Measurements from ENCODE around the gene TRABD.

TRABD gene

GRCh38 chr22:50219800-50220602 lies 34.3 kb downstream of the TRABD start:
- DNase-seq (ENCODE audit: low read depth) = no peak

- DNase-seq (ENCODE audit: low read depth) = no peak
Measured at GRCh38 chr22:50220603-50221409, 35.1 kb downstream of the TRABD start.

DNA sequence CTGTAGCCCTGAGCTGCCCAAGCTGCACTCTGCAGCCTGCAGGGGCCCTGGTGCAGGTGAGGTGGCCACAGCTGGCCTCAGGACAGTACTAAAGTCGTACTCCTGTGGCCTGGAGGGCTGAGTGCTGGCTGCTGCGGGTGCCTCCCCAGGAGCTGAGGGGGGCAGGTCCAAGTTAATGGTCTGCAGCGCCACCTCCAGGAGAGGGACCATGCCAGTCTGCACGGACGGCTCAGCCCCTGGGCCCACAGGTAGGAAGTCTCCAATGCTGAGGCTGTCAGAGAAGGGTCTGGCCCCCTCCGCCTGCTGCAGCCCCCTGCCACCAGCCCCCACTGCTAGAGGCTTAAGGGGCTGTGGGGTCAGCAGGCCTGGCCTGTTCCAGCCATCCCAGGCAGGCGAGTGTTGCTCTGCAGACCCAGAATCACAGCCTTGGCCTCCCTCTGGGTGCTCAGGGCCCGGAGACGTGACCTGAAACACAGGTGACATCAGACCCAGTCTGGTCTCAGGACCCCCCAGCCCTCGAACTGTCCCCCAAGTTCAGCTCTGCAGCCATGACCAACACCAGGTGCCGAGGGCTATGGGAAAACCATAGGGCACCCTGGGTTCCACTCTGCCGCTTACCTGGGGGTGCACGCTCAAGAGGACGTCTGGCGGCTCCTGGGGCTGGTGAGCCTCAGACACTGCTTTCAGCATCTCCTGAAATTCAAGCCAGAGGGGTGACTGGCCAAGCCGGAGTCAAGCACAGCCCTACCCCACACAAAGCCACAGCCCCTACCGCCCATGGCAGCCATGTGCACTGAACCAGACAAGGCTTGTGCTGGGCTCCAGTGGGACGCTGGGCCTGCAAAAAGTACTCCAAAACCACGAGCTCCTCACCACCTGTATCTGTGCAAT lies 35.9 kb downstream of the TRABD start:
- no peak for DNase-seq (ENCODE audit: low read depth)

- DNase-seq (ENCODE audit: low read depth) = no peak
Measured at GRCh38 chr22:50222508-50222907, 36.8 kb downstream of the TRABD start.

- no peak for DNase-seq (ENCODE audit: low read depth)
Measured at GRCh38 chr22:50224071-50224470, 38.4 kb downstream of the TRABD start.

DNA sequence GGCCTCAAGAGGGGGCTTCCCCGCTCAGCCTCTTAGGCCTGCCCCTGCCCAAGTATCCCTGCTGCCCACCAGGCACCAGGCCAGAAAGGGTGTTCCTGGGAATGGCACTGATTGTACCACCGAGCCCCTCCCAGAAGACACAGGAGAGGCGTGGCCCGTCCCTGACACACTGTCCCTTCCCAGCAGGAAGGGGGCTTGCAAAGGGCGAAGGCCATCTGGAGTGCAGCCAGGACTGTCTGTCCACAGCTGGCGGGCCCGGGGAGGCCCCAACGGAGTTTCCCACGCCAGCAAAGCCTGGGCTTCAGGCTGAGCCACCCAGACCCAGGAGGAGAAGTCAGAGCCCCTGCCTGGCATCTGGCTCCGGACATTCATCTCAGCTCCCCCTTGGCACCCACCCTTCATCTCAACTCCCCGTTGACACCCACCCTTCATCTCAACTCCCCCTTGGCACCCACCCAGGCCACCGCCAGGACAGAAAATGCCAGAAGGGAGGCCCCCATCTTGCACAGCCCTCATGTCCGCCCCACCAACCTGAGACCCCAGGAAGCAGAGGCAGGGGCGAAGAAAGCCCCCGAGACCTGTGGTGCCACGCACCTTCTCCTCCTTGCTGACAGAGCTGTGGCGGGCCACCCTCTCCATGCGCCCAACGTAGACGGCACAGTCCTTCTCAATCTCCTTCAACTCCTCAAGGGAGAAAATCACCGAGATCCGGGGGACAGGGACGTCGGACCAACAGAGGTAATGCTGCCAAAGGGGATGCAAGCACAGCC lies 39.7 kb downstream of the TRABD start:
- no peak for DNase-seq (ENCODE audit: low read depth)

DNA sequence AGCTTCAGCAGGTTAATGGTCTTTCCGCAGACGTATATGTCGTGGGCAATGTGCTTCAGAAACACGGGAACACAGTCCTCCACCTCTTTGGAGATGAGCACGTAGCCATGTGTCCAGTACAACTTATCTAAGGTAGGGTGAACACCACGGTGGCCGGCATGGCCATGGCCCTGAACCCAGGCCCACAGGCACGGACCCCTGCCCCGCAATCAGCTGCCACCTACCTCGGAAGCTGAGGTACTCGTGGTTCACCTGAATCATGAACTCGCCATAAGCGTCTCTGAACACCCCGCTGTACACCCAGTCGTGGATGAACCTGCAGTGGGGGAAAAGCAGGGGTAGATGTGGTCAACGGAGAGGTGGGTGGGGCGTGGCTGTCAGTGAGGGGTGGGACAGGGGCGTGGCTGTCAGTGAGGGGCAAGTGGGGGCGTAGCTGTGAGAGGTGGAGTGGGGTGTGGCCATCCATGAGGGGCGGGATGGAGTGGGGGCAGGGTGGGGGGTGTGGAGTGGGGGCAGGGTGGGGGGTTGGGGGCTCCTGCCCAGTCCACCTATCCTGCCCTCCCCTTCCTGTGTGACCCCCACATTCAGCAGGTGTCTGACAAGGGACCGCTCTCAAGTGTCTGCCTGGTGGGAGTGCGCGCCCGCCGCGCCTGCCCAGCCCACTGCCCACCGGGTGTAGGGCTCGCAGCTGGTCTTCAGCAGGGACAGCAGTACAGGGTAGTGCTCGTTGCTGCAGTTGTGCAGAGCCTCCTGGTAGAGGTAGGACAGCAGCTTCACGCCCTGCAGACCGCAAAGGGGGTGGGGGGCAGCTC lies 40.6 kb downstream of the TRABD start:
- DNase-seq (ENCODE audit: low read depth) = no peak

DNA sequence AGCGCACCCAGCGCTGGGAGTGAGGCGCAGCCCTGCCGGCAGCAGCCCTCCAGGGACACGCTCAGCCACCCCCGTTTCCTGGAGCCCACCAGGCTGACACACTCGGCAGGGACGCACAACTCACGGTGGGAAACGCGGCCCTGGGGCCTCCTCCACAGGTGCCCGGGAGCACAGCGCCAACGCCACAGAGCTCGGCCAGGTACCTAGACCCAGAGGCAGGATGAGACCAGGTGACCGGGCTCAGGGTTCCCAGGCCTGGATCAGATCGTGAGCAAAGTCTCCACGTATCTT lies 41.1 kb downstream of the TRABD start:
- DNase-seq (ENCODE audit: low read depth) = no peak

- no peak for DNase-seq (ENCODE audit: low read depth)
Measured at GRCh38 chr22:50227579-50228215, 42.0 kb downstream of the TRABD start.

DNA sequence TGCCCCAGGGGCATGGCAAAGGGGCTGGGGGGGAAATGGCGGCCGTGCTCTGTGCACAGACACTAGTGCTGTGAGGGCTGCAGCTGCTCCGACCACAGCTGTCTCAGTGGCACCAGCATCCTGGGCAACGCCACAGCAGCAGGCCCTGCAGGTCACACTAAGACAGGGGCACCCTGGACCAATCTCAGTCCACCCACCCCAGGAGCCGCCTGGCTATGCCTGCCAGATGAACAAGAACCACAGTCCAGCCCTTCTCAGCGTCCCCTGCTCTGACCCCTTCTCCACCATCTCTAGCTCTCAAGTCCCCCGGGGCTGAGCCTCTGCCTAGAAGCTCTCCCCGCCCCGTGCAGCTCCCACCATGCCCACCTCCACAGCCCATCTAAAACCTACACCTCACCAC lies 42.7 kb downstream of the TRABD start:
- DNase-seq (ENCODE audit: low read depth) = no peak

- DNase-seq (ENCODE audit: low read depth) = no peak
Measured at GRCh38 chr22:50229370-50229769, 43.7 kb downstream of the TRABD start.

DNA sequence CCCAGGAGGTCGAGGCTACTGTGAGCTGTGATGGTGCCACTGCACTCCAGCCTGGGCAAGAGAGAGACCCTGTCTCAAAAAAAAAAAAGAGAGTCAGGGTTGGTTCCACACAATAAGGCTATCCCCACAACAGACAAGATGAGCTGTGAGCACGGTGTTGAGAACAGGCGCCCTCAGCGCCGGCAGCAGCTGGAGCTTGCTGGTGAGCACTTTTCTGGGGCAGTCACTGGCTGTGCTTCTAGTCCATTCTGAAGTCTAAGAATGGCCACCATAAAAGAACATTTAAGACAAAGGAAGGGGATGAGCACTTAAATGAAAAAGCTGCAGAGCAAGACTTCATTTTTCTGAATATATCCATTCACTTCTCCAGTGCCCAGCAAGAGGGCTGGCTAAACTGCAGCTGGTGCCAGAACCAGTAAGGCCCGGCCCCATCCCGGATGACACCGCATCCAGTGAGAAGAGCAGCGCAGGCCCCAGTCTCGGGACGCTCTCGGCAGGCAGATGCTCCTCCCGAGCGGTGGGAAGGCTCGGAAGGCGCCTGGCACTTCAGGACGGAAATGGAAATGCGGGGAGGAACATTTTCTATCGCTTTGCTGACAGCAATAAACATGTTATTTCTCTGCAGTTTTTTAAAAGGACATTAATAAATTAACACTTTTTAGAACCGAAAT lies 46.9 kb downstream of the TRABD start:
- DNase-seq (ENCODE audit: low read depth) = no peak

DNA sequence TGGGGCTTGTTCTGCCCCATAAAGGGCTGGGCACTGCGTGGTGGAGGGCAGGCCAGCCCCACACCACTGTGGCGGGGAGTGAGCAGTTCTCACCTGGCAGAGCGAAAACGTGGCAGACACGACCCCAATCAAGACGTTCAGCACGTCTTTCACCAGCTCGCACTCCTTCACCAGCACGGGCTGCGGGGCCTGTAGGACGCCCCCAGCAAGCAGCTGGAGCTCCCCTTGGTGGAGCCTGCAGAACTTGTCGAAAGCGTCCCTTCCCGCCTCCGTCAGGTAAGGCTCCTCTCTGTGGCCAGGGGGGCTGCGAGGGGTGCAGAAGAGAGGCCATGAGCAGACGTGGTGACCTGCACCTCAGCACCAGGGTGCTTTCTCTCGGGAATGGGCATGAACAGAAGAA lies 47.5 kb downstream of the TRABD start:
- DNase-seq (ENCODE audit: low read depth) = no peak

GRCh38 chr22:50236731-50237409 lies 51.2 kb downstream of the TRABD start:
- DNase-seq (ENCODE audit: low read depth) = no peak

DNA sequence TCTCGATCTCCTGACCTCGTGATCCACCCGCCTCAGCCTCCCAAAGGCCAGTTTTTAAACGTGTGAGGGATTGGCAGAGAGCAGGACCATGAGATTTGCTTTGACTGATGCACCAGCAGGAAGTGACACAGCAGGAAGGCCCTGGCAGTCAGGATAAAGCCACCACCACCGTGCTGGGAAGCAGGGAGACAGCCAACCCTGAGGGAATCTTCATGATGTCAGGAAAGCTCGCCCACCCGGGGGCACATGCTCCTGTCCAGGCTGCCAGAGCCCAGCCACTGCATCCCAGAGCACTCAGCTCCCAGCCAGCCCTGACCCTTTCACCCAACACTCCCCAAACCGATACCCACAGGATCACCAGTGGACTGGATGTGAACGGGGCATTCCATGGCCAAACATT lies 53.0 kb downstream of the TRABD start:
- DNase-seq (ENCODE audit: low read depth) = no peak

DNA sequence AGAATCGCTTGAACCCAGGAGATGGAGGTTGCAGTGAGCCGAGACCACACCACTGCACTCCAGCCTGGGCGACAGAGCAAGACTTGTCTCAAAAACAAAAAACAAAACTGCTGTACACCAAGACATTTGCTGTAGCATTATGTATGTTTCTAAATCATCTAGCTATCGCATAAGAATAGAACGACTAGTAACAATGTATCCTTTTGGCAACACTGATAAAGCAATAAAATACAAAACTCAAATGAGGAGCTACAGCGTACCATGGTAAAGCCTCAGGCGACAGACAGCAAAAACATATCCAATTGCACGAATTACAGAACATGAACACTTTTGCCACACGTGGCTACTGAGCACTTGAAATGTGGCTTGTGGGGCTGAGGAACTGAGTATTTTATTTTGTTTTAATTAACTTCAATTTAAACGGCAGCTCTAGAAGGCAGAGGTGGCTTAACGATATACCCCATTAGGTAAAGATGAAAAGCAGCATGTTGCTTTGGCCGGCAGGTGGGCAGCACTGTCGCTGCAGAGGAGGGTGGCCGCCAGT lies 56.8 kb downstream of the TRABD start:
- DNase-seq (ENCODE audit: low read depth) = no peak

DNA sequence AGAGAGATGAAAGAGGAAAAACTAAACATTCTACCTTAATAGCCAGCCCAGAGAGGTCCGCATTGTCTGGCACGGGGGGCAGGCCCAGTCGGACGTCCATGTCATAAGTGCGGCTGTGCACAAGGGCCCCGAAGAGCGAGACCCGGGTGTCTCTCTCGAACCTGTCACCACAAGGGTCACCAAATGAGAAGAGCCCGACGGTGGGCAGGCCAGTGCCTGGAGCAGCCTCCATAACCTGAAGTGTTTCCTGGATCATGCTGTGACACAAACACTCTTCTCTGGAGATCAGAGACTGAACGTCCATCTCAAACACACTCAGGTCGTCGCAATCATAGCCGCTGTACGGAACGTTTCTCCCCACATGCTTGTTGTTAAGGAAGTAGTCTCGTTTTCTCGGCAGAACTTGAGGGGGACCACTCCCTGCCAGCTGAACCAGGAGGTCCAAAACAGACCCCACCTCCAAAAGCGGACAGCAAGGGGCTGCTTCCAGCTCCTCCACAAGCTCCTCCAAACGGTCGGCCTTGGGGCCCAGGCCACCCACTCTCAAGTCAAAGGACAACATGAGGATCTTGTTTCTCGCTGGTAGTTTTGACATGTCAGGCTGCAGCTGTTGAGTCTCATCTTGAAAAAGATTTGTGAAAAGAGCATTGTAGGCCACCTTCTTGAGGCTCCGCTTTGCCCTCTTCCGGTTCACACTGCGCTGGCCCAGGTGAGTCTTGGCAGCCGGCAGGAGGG lies 58.1 kb downstream of the TRABD start:
- DNase-seq (ENCODE audit: low read depth) = no peak
